ENCODE results near the gene NKD2.
"Not testable (repeated sequence)": the region's sequence is repeated elsewhere in the genome, so short reads cannot be mapped to it uniquely, and the experiment has no call there.

Gene NKD2

DNA sequence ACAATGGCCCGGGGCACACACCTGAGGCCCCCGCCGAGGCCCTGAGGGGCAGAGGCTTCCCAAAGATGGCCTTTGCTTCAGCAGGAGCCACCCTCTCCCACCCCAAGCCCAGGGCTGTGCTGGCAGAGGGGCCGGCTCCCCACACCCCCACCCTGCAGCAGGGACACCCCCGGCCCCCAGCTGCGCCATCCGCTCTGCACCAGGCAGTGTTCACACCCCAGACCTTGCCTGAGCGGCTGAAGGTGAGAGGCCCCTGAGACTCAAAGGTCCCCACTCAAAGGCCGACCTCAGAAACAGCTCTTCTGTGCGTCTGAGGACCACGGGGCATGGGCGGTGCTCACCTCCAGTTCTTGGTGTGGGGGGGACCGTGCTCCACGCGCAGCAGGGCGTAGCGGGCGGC lies 65.6 kb downstream of the NKD2 start:
- no peaks in the 10 kb centered on the region for H3K27me3 Mint-ChIP-seq (ENCODE audit: low read depth)
- H3K27ac Mint-ChIP-seq, result no peak overlapping the region
- no peaks in the 10 kb centered on the region for H3K9me3 Mint-ChIP-seq
- H3K4me1 Mint-ChIP-seq (ENCODE audit: low read depth), result no peaks in the 10 kb centered on the region
- peaks cover 10% of the 10 kb centered on the region for H3K36me3 Mint-ChIP-seq (ENCODE audit: low read depth)
- no peak overlapping the region for H3K4me3 Mint-ChIP-seq

DNA sequence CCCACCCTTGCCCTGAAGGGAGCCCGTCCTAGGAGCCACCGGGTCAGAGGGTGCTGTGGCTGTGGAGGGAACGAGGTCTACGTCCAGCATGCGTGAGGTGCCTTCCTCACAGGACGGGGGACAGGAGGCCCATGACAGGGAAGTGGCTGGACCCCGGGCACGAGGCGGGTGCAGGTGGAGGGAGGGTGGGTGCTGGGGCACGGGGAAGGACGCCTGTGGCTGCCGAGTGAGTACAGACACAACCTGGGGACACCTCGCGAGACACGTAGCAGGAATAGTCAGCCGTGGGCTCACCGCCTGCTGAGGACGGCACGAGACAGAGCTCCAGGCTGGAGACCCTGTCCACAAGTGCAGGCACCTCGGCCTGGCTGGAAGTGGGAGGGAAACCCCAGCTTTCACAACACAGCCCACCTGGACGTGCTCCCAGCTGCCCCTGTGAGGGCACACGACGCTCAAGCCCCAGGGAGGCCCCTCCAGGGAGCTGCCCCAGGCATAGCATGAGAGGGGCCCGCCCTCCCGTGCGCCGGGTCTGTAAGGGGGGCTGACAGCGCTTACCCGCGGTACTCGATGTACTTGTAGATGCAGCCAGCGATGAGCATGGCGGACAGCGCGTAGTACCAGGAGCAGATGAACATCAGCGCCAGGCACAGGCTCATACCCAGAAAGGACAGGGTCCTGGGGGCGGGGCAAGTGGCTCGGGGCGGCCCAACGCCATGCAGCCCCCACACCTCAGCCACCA lies 66.4 kb downstream of the NKD2 start:
- Mint-ChIP-seq H3K27me3 (ENCODE audit: low read depth) (no peaks in the 10 kb centered on the region), H3K9me3 (no peaks in the 10 kb centered on the region), H3K4me1 (ENCODE audit: low read depth) (no peaks in the 10 kb centered on the region), H3K4me3 (no peak overlapping the region), H3K27ac (no peak overlapping the region), H3K36me3 (ENCODE audit: low read depth) (peaks cover 10% of the 10 kb centered on the region)

DNA sequence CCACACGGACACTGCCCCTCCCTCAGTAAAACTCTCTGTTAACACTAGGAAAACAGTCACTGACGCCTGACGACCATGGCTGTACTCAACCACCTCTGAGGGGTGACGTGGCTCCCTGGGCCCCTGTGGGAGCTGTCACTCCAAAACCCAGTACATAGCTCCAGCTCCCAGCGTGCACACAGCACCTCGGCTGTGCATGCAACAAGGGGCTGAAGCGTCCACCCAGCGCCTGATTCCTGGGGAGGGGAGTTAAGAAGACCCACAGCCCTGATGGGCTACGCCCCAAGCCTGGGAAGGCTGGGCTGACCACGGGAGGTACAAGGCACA lies 66.9 kb downstream of the NKD2 start:
- Mint-ChIP-seq H3K4me1 (ENCODE audit: low read depth) (no peaks in the 10 kb centered on the region), H3K27me3 (ENCODE audit: low read depth) (no peaks in the 10 kb centered on the region), H3K36me3 (ENCODE audit: low read depth) (peaks cover 10% of the 10 kb centered on the region), H3K4me3 (no peak overlapping the region), H3K9me3 (no peaks in the 10 kb centered on the region), H3K27ac (no peak overlapping the region)

DNA sequence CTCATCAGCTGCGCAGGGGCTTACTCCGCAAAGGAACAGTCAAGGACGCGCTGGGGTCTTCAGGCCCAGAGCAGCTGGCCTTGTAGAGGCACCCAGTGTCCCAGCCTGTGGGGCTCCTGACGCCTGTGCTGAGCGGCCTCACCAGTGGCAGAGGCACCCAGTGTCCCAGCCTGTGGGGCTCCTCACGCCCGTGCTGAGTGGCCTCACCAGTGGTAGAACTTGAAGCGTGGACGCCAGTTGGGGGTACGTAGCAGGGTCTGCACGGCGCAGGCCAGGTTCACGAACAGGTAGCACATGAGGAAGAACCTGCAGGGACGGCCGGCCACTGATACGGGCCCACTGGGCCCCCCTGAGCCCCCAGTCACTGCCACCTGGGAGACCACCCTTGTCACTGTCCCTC lies 67.3 kb downstream of the NKD2 start:
- Mint-ChIP-seq H3K4me1 (ENCODE audit: low read depth) (no peaks in the 10 kb centered on the region), H3K9me3 (no peaks in the 10 kb centered on the region), H3K27ac (no peak overlapping the region), H3K27me3 (ENCODE audit: low read depth) (no peaks in the 10 kb centered on the region), H3K4me3 (no peak overlapping the region), H3K36me3 (ENCODE audit: low read depth) (peaks cover 13% of the 10 kb centered on the region)

DNA sequence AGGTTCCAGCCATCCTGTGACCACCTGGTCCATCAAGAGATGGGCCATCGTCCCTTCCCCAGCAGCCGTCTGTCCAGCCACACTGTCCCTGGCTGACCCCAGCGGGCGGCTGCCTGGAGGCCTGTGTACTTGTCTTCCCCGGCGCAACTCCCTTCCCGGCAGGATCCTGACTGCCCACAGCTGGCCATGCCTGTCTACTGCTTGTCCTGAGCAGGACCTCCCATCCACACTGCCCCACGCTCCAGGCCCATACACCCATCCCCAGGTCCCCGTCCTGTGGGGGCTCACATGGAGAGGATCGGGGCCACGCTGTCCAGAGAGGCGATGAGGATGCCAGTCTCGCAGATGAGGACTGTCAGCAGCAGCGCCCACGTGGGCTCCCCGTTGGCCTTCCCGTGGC lies 67.8 kb downstream of the NKD2 start:
- H3K9me3 Mint-ChIP-seq, result no peaks in the 10 kb centered on the region
- no peaks in the 10 kb centered on the region for H3K4me1 Mint-ChIP-seq (ENCODE audit: low read depth)
- H3K27me3 Mint-ChIP-seq (ENCODE audit: low read depth), result no peaks in the 10 kb centered on the region
- H3K4me3 Mint-ChIP-seq, result no peak overlapping the region
- no peak overlapping the region for H3K27ac Mint-ChIP-seq
- H3K36me3 Mint-ChIP-seq (ENCODE audit: low read depth), result peaks cover 18% of the 10 kb centered on the region

DNA sequence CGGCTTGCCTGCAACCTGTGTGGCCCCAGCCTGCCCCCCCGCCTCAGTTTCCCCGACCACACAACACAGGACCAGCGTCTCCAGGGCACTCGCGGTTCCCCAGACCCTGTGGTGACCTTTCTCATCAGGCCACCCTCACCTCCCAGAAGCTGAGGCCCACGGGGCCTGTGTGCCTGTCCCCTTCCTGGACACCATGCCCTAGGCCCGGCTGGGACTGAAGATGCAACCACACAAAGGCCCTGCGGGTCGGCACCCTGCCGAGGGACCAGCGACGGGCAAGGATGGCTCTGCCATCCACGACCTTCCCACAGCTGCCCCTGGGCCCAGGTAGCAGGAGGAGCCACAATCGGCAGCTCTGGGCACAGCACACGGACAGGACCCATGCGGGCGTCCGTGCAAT lies 68.4 kb downstream of the NKD2 start:
- H3K27ac Mint-ChIP-seq, result no peak overlapping the region
- no peaks in the 10 kb centered on the region for H3K4me1 Mint-ChIP-seq (ENCODE audit: low read depth)
- H3K27me3 Mint-ChIP-seq (ENCODE audit: low read depth), result no peaks in the 10 kb centered on the region
- H3K36me3 Mint-ChIP-seq (ENCODE audit: low read depth), result peaks cover 18% of the 10 kb centered on the region
- H3K4me3 Mint-ChIP-seq, result no peak overlapping the region
- no peaks in the 10 kb centered on the region for H3K9me3 Mint-ChIP-seq

DNA sequence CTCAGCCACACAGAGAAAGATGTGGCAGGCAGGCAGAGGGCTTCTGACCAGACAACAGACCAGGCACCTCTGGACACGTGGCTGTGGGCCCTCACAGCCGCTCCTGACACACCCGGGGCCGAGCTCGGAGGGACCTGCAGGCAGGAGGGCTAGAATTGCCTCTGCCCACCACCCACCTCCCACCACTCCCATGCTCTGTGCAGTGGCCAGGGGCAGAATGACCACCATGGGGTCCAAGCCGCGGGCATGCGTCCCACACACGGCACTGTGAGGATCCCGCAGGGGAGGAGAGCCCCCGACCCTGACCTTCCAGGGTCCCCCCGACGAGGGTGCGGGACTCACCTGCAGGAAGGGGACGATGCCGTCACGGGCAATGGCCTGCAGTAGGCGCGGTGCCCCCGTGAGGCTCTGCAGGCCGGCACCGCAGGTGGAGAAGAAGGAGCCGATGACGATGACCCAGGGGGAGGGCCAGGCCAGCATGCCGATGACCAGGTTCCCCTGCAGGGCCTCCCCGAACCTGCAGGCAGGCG lies 69.0 kb downstream of the NKD2 start:
- H3K4me3 Mint-ChIP-seq, result no peak overlapping the region
- no peaks in the 10 kb centered on the region for H3K4me1 Mint-ChIP-seq (ENCODE audit: low read depth)
- no peak overlapping the region for H3K27ac Mint-ChIP-seq
- H3K27me3 Mint-ChIP-seq (ENCODE audit: low read depth), result no peaks in the 10 kb centered on the region
- H3K9me3 Mint-ChIP-seq, result no peaks in the 10 kb centered on the region
- H3K36me3 Mint-ChIP-seq (ENCODE audit: low read depth), result peaks cover 18% of the 10 kb centered on the region

DNA sequence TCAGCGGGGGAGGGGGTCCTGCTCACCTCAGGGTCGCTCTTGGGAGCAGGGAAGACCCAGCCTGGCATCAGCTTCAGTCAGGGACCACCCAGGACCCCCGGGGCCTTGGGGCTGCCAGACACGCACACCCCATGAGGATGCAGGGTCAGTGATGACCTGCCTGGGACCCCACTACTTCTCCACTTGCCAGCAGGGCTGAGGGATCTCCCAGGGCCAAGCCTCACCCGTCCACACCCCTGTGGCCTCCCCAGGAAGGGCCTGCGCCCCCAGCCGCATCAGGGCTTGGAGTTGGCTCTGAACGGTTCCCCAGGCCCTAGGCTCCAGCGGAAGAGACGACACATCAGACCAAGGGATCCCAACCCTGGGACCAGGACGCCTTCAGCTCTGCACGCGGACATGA lies 69.6 kb downstream of the NKD2 start:
- Mint-ChIP-seq H3K36me3 (ENCODE audit: low read depth) (peaks cover 20% of the 10 kb centered on the region), H3K27me3 (ENCODE audit: low read depth) (no peaks in the 10 kb centered on the region), H3K4me3 (no peak overlapping the region), H3K4me1 (ENCODE audit: low read depth) (no peaks in the 10 kb centered on the region), H3K27ac (no peak overlapping the region), H3K9me3 (no peaks in the 10 kb centered on the region)

DNA sequence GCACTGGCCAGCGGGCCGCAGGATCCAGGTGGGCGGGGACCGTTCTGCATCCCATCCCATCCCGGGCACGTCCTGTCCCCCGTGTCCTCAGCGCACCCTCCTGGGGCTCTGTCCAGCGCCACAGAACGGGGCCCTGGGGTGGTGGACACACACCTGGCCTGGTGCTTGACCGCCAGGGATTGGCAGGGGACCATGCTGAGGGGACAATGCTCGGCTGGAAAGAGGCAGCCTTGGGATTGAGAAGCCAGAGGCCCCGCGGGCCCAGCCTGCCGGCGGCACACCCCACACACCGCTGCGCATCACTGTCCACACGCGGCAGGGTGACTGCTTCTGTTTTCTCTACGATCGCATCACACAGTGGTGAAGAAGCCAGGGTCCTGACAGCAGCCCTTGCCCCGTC lies 70.2 kb downstream of the NKD2 start:
- H3K4me1 Mint-ChIP-seq (ENCODE audit: low read depth), result no peaks in the 10 kb centered on the region
- H3K27me3 Mint-ChIP-seq (ENCODE audit: low read depth), result no peaks in the 10 kb centered on the region
- peaks cover 20% of the 10 kb centered on the region for H3K36me3 Mint-ChIP-seq (ENCODE audit: low read depth)
- no peaks in the 10 kb centered on the region for H3K9me3 Mint-ChIP-seq
- no peak overlapping the region for H3K4me3 Mint-ChIP-seq
- no peak overlapping the region for H3K27ac Mint-ChIP-seq

DNA sequence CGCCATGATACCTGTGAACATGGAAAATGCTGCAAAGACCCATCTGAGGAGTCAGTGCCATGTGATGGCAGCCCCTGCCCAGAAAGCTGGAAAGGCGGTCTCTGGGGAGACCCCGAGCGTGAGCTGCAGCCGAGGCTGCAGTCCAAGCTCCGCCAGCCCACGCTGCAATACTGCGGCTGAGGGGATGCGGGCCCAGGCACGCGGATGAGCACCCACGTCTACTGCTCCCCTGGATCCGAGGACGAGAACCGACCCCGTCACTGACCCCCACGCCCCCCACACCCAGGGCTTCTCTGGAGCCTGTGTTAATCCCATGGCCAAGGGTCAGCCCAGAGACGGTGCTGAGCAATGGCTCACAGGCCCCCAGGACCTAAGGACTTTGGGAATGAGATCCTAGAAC lies 70.9 kb downstream of the NKD2 start:
- Mint-ChIP-seq H3K36me3 (ENCODE audit: low read depth) (peaks cover 22% of the 10 kb centered on the region), H3K9me3 (no peaks in the 10 kb centered on the region), H3K27me3 (ENCODE audit: low read depth) (no peaks in the 10 kb centered on the region), H3K4me3 (no peak overlapping the region), H3K27ac (no peak overlapping the region), H3K4me1 (ENCODE audit: low read depth) (no peaks in the 10 kb centered on the region)

DNA sequence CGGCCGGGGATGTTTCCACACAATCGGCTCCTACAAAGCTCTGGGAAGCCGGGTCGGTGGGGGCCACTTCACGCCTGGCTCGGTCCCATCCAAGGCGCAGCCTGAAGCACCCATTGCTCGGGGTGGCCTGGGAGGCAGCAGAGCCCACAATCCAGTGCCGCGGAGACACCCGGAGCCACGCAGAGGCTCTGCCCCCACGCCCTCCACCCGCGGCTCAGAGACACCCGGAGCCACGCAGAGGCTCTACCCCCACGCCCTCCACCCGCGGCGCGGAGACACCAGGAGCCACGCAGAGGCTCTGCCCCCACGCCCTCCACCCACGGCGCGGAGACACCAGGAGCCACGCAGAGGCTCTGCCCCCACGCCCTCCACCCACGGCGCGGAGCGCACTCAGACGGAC lies 71.4 kb downstream of the NKD2 start:
- Mint-ChIP-seq H3K9me3 (no peaks in the 10 kb centered on the region), H3K27me3 (ENCODE audit: low read depth) (no peaks in the 10 kb centered on the region), H3K36me3 (ENCODE audit: low read depth) (peaks cover 24% of the 10 kb centered on the region), H3K4me1 (ENCODE audit: low read depth) (no peaks in the 10 kb centered on the region), H3K27ac (no peak overlapping the region), H3K4me3 (no peak overlapping the region)

DNA sequence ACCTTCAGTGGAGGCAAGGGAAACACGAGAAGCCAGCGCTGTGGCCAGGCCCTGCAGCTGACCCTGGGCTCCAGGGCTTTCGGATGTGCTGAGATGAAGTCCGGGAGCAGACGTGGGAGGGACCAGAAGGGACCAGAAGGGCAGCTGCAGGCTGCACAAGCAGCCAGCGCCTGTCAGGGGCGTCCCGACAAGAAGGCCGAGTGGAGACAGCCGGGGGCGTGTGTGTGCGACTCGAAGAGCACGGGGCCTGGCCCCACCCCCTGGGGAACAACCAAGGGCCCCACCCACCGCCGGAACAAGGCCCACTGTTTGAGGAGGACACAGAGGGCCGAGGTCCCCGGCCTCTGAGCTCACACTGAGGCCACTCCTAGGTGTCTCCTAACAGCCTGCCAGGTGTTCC lies 71.8 kb downstream of the NKD2 start:
- H3K4me1 Mint-ChIP-seq (ENCODE audit: low read depth), result no peaks in the 10 kb centered on the region
- H3K27me3 Mint-ChIP-seq (ENCODE audit: low read depth), result no peaks in the 10 kb centered on the region
- no peak overlapping the region for H3K4me3 Mint-ChIP-seq
- peaks cover 24% of the 10 kb centered on the region for H3K36me3 Mint-ChIP-seq (ENCODE audit: low read depth)
- no peaks in the 10 kb centered on the region for H3K9me3 Mint-ChIP-seq
- H3K27ac Mint-ChIP-seq, result no peak overlapping the region

DNA sequence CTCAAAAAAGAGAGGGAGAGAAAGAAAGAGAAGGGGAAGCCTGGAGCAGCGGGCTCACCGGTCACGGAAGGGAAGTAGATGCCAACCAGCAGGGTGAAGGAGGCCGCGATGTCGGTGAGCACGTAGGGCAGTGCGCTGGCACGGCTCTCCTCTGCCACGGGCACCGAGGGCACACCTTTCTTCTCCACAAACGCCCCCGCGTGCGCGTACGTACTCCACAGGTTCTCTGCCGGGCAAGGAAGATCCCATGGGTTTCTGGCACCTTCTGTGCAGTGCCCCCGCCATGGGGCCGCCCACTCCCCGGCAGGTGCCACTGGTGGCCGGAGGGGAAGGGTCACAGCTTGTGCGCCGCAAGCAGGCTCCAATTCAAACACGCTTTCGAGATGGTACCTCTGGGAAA lies 72.9 kb downstream of the NKD2 start:
- H3K4me1 Mint-ChIP-seq (ENCODE audit: low read depth), result no peaks in the 10 kb centered on the region
- no peak overlapping the region for H3K4me3 Mint-ChIP-seq
- no peaks in the 10 kb centered on the region for H3K27me3 Mint-ChIP-seq (ENCODE audit: low read depth)
- no peak overlapping the region for H3K27ac Mint-ChIP-seq
- no peaks in the 10 kb centered on the region for H3K9me3 Mint-ChIP-seq
- H3K36me3 Mint-ChIP-seq (ENCODE audit: low read depth), result peaks cover 24% of the 10 kb centered on the region

DNA sequence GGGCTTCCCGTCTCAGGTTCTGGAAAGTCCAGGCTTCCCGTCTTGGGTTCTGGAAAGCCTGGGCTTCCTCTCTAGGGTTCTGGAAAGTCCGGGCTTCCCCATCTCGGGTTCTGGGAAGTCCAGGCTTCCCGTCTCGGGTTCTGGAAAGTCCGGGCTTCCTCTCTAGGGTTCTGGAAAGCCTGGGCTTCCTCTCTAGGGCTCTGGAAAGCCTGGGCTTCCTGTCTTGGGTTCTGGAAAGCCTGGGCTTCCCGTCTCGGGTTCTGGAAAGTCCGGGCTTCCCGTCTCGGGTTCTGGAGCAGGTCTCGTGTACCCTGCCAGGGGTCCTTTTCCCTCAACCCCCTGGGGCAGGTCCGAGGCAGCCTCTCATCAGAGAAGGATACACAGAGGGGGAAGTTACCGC lies 74.4 kb downstream of the NKD2 start:
- not testable (repeated sequence) for H3K27me3 Mint-ChIP-seq (ENCODE audit: low read depth); H3K4me1 Mint-ChIP-seq (ENCODE audit: low read depth); H3K4me3 Mint-ChIP-seq; H3K9me3 Mint-ChIP-seq; H3K27ac Mint-ChIP-seq
- peaks cover 22% of the 10 kb centered on the region for H3K36me3 Mint-ChIP-seq (ENCODE audit: low read depth)

DNA sequence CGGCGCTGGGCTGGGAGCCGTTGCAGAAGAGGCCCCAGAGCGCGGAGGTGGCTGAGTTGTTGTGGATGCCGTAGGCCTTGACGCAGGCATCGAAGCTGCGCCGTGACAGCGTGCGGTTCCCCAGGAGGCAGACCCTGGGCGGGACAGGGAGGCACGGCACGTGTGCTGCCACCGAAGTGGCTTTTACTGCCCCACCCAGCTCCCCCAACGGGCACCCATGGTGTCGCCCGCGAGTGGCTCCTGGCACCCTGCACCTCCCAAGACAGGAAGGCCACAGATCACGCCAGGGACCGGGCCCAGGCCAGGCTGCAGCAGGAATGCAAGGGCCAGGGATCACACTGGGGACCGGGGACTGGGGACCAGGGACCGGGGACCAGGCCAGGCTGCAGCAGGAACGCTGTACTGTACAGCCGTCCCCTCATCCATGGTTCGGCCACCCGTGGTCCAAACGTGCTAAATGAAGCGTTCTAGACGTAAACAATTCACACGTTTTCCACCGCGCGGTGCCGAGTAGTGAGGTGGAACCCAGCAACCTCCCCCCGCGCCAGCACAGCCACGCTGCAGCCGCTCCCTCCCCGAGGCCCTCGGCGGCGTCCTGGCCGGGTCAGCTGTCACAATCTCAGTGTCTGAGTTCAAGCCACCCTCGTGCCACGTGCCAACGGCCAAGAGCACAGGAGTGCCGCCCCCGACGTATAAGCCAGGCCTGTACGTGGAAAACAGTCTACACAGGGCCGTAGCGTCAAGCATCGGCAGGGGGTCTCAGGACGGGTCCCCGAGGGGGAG lies 75.4 kb downstream of the NKD2 start:
- no peak overlapping the region for H3K27ac Mint-ChIP-seq
- H3K27me3 Mint-ChIP-seq (ENCODE audit: low read depth), result no peaks in the 10 kb centered on the region
- H3K36me3 Mint-ChIP-seq (ENCODE audit: low read depth), result peaks cover 20% of the 10 kb centered on the region
- H3K4me1 Mint-ChIP-seq (ENCODE audit: low read depth), result no peaks in the 10 kb centered on the region
- no peaks in the 10 kb centered on the region for H3K9me3 Mint-ChIP-seq
- H3K4me3 Mint-ChIP-seq, result no peak overlapping the region
